ENCODE measurements around the gene RHBDD1.

GRCh38 chr2:226835420-226835795, 446 bp upstream of the RHBDD1 start:
- no peak for TF ChIP-seq CTCF (IDR thresholded peaks at IDR 0.05; ENCODE audit: poor library complexity)
- TF ChIP-seq EZH2 (IDR thresholded peaks at IDR 0.05; ENCODE audit: borderline replicate concordance): no peak

All from hepatocyte (in vitro differentiated cells).